Amniotic stem cell (primary cell): ENCODE results near the gene KCNJ2.

ENCODE experiments used
- DNase-seq: peaks from one replicate; lab custom pipeline; 2025; lab: John Stamatoyannopoulos, UW

KCNJ2 gene

GRCh38 chr17:70159980-70160379 lies 9.4 kb upstream of the KCNJ2 start:
- no peak for DNase-seq

DNA sequence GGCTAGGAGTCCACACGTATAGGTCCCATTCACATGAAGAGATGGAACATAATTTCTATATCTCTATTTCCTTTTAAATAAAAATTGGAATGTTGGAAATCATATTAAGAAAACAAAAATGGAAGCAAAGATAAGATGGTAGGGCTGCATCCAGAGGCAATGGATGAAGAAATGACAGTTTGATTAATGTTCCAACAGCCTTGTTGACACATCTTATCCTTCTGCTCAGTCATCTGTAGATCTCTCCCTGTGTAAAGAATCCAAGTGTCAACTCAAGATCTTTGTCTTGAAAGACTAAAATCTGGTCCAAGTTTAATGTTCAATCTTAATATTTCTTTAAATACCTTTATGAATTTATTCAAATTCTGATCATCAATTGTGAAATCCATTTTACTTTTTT lies 7.8 kb upstream of the KCNJ2 start:
- no peak for DNase-seq

- no peak for DNase-seq
These were observed 3.9 kb upstream of the KCNJ2 start for GRCh38 chr17:70165383-70165782.

- DNase-seq = no peak
These were observed 2.7 kb upstream of the KCNJ2 start for GRCh38 chr17:70166615-70167014.

- DNase-seq = no peak
These were observed 1.0 kb upstream of the KCNJ2 start for GRCh38 chr17:70168044-70168976.

- no peak for DNase-seq
These were observed 621 bp downstream of the KCNJ2 start for GRCh38 chr17:70169709-70170597.

DNA sequence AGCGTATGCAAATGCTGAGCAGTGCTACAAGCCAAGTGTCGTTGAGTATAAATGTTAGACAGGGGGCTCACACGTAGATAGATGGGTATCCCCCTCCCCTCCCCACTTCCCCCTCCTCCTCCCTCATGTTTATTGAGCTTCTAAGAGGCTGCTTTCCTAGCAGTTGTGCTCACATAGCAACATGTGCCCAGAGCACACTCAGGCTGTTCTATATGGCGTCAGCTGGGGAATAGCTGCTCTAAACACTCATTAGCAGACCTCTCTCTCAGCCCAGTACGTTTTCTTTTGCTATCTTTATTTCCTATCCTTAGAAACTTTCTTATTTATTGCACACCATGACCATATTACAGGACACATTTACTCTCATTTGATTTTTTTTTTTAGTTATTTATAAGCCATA lies 1.8 kb downstream of the KCNJ2 start:
- no peak for DNase-seq

GRCh38 chr17:70172449-70172848 lies 3.1 kb downstream of the KCNJ2 start:
- no peak for DNase-seq

DNA sequence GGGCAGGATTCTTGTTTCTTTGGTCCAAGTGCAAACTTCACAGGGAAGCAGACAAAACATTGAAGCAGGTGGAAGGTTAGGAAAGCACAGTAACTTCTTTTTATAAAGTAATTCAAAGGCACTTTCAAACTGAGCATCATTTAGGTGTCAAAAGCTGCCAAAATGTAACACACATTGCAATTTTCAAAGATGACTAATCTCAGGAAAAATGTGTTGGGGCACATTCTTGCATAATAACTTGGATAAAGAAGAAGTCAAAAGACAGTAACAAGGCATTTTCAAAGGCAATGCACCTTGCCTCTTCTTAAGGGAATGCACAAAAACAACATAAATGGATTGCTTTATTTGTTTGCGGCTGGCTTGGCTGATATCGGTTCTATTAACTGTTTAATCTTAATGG lies 3.6 kb downstream of the KCNJ2 start:
- no peak for DNase-seq

DNA sequence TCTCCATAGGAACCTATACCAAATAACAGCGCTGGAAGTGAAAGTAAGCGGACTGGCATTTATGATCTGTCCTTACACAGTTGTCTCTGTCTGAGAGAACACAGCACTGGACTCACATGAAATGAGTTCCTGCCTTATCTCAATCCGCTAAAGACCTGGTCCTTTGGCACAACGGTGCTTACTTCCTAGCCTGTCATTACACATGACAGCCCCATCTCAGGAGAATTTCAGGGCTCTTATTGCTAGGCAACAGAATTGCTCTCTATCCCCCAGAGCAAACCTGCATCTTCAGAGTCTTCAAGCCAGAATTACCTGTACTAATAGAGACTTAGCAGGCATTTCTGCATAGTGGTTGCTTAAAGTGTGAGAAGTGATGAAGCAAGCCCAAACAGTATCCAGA lies 4.3 kb downstream of the KCNJ2 start:
- no peak for DNase-seq

GRCh38 chr17:70181376-70181775 lies 12.0 kb downstream of the KCNJ2 start:
- DNase-seq = no peak

DNA sequence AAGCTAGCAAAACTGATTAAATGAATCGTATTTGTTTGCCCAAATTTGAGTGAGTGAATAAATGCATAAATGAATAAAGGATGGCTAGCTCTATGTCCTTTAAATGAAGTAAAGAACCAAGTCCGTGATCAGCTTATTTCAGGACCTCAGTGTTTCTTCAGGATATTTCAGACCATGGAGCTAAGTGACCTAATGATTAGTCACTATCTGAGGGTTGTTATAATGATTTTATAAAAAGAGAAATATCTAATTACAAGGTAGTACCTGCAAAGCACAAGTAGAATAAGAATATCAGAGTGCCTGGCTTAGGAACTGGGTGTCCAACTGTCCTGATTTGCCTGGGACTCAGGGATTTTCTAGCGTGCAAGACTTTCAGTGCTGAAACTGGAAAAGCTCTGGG lies 12.5 kb downstream of the KCNJ2 start:
- no peak for DNase-seq

DNA sequence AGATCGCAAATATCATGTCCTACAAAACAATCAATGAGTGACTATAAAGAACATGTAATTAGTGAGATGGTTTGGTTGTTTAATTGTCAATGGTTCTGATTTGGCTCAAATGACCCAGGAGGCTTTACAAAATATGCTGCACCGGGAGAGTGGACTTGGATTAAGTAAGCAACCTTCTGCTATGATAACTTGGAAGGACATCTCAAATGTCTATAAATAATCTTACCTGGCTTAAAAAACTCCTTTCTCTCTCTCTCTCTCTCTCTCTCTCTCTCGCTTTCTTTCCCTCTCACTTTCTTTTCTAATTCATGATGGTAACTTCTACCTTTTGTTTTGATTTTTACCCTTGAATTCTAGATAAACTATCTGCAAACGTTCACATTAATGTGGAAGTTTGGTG lies 14.2 kb downstream of the KCNJ2 start:
- DNase-seq = no peak

GRCh38 chr17:70184207-70184606 lies 14.9 kb downstream of the KCNJ2 start:
- DNase-seq = no peak

GRCh38 chr17:70184770-70185169 lies 15.4 kb downstream of the KCNJ2 start:
- no peak for DNase-seq

DNA sequence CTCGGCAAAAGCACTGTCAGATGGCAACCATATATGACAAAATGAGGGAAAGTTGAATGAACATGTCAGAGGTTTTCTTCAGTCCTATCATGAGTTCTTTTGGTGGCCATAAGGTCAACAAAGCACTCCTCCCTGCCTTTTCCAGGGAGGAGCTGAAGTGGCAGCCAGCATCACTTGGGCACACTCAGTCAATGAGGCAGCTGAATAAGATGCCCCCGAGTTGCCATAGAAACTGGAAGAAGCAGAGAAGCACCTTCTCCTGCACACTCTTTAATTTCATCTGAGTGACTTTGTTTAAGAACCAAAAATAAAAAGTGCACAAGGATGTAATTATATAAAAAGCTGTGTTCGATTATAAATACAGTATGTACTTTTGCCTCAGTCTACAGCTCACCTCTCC lies 16.0 kb downstream of the KCNJ2 start:
- DNase-seq = no peak

- no peak for DNase-seq
These were observed 18.1 kb downstream of the KCNJ2 start for GRCh38 chr17:70187383-70187782.

DNA sequence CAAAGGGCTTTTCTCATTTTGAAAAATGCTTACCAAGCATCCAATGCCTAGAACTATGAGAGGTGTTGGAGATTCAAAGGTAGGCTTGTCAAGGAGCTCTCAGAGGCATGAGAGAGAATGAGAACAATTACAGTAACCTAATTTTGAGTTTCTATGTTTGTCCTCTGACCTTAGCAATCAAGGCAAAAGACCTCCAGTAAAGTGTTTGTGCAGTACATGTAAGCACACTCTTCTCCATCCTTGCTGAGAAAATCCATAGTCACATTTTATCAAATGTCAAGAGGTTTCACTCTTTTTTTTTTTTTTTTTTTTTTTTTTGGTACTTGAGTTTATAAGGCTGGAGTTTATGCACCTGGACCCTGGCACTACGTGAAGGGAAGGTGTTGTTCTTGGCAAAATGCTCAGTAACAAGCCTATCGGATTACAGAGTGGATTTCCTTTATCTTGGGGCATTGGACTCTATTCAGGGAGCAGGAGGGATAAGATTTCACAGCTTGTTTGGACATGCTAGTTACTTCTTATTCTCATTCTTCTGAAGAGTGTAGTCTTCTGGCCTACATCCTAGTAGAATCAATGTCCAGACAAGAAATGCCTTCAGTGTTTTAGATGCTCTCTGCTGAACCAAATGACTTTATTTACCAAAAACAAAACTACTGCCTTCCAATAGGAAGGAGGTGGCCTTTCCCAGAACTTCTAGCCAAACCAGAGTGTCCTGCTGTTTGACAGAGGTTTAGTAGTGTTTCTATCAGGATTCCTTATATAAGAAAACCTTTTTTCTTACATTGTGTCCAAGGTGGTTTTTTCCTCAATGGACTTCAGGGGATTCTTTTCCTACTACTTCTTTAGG lies 21.9 kb downstream of the KCNJ2 start:
- no peak for DNase-seq

DNA sequence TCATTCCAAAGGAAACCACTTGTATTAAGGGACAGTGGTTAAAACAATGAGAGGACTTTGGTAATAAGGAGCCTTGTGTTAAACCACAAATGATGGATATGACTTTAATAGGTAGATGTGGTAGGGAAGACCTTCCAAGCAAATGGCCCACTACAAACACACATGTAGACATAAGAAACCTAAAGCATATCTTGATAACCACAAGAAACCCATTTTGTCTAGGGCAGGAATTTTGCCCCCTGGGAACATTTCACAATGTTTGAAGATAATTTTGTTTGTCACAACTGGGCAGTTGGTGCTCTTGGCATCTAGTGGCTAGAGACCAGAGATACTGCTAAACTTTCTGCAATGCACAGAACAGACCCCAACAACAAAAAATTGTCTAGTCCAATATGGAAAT lies 25.8 kb downstream of the KCNJ2 start:
- DNase-seq = no peak

DNA sequence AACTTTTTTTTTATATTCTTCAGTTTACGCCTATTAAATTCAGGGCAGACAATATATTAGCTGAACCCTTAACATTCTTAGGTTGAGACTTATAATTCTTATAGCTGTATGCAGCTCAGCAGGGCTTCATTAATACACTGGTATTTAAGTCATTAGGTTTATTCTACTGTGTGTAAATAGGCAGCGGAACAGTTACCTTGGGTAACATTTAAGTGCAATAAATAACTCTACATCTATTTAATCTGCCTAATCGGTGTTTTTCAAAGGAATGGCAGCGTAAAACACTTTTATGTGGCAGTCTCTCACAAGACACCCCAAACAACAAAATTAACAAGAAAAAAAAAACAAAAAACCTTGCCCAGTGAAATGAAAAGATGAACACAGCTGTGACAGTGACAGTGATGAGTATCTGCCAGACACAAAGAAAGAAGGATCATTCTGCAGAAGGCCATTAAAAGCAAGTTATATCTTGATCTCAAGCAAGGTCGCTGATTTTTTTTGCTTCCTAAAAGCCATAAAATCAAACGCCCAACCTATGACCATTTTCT lies 32.6 kb downstream of the KCNJ2 start:
- DNase-seq = no peak

- DNase-seq = no peak
These were observed 33.5 kb downstream of the KCNJ2 start for GRCh38 chr17:70202840-70203239.

DNA sequence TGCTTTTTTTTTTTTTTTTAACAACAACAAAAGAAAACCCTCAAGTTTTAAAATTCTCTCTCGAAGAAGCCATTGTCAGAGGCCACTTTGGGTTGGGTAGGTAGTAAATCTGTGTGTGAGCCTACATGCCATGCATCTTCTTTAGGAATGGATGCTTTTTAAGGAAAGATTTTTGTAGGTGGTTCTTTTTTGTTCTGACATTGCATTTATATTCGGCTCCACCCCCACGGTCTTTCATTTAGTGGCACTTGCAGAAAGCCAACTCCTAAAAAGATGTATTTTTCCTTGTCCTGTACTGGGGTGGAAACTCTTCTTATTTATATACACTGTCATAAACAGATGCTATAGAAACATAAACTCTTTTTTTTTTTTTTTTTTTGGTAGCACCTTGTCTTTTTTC lies 35.1 kb downstream of the KCNJ2 start:
- no peak for DNase-seq
